Astrocyte of the hippocampus (primary cell): ENCODE measurements around the gene TMEM72.

Source experiments
- DNase-seq: peaks from one replicate; pipeline ENCODE4 v3.0.0; 2011; ENCODE audit warnings: low read depth, low spot score

Gene TMEM72

DNA sequence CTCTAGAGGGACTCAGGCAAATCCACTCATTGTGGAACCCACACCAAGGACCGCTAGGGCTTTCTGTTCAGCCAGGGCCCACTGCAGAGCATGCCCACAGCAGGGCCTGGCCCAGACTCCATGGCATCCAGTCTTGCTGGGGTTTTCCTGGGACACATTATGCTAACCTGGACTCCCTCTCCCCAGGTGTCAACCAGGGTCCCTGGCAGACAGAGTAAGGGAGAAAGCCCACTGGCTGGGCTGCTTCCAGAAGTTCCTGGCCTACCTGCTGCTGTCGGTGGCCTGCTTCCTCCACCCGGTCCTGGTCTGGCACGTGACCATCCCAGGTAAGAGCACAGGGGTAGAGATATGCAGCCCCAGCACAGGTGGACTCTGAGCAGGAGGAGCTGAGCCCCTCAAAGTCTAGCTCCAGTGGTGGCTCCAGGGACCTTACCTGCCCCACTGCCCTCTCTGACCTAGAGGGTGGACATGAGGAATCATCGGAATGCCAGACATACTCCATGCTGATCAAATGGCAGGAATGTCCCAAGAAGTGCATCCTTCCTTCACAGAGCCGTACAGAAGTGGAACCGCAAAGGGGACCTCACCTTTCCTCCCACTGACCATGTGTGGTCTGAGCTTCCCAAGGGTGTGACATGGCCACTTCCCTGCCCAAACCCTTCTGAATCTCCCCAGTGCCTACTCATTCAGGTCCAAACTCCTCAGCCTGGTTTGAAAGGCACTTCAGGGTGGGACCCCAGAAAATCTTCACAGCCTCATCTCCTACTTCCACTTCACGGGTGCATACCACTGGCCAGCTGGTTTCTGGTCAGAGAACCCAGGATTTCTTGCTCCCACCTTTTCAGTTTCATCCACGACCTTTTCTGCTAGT lies 22.5 kb downstream of the TMEM72 start:
- DNase-seq: no peak

DNA sequence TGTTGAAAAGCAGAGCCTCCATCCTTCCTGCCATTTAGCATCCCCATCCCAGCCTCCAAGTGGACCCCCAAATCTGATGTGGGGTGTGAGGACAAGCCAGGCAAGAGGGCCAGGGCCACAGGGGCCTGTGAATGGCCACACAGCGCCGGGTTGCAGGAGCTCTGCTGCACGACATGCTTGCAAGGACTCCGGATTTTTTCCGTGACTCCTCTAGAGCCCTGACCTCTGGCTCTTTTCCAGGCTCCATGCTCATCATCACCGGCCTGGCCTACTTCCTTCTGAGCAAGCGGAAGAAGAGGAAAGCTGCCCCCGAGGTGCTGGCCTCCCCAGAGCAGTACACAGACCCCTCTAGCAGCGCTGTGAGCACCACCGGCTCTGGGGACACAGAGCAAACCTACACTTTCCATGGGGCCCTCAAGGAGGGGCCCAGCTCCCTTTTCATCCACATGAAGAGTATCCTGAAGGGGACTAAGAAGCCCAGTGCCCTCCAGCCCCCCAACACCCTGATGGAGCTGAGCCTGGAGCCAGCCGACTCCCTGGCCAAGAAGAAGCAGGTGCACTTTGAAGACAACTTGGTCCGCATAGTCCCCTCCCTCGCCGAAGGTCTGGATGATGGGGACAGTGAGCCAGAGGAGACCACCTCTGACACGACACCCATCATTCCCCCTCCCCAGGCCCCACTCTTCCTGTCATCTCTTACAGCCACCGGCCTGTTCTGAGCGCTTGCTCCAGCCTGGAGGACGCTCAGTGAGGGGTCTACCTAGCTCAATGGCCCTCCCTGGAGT lies 23.5 kb downstream of the TMEM72 start:
- no peak for DNase-seq

DNA sequence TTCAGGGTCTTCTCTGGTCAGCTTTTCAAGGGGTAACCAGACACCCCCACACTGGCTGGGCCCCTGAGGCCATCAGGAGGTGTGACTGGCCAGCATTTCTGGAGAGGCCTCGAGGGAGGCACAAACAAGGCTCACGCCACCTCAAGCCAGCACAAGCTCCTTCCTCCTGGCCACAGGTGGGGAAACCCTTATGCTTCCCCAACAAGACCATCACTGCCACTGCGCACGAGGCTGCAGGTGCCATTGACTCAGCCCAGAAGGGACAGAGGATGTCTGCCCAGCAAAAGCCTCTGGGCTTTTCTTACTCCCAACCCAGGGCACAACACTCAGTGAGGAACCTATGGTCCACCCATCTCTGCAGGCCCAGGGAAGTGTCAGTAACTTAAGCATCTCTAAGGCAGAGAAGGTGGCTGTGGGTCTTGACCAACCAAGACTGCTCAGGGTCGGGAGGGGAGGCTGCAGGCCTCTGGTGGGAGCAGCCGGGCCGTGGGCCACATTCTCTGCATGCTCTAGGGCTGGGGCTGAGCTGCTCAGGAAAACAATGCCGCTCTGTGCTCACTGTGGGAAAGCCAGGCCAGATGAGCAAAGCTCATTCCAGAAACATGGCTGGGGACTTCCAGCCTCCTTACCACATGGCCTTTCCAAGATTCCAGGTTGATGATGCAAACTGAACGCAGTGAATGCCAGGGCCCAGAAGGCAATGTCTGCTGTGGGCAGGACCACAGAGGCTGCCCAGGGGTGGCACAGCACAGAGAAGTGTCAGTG lies 24.2 kb downstream of the TMEM72 start:
- DNase-seq: peak; percentile 98

DNA sequence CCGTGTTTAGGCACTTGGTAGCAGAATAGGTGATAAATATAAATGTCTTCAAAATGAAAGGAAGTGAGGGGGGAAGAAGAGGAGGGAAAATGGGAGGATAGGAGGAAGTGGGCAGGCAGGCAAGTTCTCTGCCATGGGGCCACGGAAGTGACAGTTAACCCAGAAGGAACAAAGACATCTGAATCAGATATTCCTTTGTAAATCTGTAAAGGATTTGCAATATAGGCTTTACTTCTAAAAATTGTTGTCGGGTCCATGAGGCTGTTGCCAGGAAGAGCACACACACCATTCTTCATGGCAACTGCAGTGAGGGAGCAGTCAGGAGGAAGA lies 24.8 kb downstream of the TMEM72 start:
- no peak for DNase-seq

GRCh38 chr10:44936314-44936975 lies 25.3 kb downstream of the TMEM72 start:
- no peak for DNase-seq

- no peak for DNase-seq
Measured at GRCh38 chr10:44937196-44938005, 26.3 kb downstream of the TMEM72 start.

DNA sequence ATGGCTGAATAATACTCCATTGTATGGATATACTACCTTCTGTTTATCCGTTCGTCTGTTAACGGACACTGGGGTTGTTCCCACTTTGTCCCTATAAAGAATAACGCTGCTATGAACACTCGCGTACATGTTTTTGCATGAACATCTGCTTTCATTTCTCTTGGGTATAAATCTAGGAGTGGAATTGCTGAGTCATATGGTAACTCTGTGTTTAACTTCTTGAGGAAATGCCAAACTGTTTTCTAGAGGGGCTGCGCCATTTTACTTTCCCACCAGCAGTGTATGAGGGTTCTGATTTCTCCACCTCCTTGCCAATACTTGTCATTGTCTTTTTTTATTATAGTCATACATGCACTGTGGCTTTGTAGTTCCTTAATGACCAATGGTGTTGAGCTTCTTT lies 27.8 kb downstream of the TMEM72 start:
- DNase-seq: no peak

- DNase-seq: no peak
Measured at GRCh38 chr10:44939691-44940401, 28.7 kb downstream of the TMEM72 start.

DNA sequence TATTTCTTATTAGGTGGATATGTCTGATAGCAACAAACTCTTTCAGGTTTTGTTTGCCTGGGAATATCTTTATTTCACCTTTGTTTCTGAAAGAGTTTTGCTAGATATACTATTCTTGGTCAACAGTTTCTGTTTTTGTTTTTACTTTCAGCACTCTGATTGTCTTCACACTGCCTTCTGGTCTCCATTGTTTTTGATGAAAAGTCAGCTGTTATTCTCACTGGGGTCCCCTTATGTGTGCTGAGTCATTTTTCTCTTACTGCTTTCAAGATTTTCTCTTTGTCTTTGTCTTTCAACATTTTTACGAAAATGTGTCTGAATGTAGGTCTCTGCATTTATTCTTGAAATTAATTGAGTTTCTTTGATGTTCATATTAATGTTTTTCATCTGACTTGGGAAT lies 33.2 kb downstream of the TMEM72 start:
- DNase-seq: no peak

DNA sequence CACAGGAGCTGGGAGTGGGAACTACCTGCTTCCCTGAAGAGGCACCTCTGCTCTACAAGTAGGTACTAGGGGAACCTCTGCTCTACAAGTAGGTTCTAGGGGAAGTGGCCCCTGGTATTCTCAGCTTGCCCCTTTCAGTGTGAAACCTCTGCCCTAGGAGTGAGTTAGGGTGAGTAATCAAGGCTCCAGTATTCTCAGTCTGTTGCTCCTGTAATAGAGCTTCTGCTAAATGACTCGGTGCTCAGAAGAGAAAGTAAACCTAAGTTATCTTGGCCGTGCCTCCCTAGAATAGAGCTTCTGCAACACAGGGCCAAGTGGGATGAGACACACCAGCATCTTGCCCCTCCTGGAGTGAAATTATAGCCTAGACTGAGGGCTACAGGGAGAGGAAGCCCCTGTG lies 35.1 kb downstream of the TMEM72 start:
- no peak for DNase-seq

DNA sequence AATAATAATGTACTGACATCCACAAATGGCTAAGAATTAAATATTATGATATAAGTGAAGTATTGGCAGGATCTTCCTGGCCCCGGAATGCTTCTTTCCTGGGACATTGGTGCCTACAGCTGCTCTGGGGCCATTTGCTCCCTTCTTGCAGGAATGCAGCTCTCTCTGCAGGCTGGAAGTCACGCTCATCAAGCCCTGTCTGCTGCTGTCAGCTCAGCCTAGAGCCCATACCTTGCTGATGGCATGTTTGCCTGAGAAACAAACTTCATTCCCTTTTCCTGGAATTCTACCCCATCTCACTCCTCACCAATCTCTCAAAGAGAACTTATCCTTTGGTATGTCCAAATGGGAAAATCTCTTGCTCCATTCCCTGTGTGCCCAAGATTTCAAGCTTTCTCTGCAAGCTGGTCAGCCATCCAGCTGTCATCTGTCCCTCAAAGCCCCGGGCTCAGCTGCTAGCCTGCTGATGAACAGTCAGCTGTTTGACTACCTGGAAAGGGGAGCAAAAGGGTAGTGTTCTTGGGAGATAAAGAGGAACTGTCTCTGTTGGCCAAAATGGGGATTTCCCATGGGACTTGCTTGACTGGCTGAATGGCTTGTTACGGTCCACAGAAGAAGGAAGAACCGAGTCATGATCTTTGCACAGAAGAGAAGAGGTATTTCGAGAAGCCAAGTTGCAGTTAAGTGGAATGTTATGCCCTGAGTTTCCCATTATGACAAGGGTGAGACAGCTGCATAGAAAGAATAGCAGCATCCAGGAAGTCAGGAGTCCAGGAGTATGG lies 36.4 kb downstream of the TMEM72 start:
- DNase-seq: no peak

DNA sequence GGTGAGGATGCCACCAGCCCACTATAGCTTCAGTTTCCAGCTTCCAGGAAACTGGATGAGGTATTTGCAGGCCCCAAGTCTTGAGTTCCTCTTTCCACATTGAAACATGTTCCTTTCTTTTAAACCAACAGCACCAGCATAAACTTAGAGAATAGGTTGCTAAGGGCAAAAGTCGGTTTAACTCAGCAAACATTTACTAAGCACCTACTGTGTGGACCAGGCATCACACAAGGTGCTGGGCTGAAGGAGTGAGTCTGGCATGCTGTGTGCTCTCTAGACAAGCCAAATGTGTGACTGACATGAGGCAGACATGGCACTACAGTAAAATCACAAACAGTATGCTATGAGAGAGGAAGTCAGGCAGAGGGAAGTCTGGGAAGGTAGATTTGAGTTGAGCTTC lies 37.5 kb downstream of the TMEM72 start:
- DNase-seq: no peak

DNA sequence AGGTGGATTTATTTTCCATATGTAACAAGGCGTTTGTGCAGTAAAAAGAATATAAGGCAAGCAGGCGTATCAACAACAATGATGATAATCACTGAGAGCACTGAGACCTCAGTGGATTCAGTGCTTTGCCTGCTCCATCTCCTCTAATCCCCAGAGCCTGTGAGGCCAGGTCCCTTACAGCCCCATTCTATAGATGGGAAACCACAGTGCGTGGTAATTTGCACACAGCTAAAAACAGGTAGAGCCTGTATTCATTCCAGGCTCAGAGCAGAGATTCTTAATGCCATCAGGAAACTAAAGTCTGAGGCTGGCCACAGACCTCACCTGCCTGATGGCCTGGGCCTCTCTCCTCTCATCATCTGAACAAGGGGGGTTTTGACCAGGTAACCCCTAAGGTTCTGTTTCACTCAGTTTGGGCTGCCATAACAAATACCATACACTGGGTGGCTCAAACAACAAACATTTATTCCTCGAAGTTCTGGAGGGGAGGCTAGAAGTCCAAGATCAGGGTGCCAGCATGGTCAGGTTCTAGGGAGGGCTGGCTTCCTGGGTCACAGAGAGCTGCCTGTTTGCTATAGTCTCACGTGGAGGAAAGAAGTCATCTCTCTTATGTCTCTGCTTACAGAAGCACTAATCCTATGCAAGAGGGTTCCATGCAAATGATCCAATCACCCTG lies 38.1 kb downstream of the TMEM72 start:
- no peak for DNase-seq

DNA sequence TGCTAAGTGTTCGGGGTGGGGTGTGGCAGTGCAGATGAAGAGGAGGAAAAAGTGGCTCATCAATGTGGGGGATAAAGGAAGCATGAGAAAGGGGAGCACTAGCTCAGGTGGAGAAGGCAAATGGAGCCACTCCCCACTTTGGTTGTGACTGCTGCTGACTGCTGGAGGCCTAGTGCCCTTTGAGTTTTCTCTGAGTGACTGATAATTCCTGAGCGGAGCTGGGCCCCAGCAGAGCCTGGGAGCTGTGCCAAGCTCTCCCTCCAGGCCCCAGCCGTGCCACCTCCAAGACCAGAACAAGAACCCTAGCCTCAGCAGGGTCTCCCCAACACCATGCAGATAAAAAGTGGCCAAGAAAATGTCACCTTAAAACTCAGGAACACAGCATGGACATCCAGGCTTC lies 38.8 kb downstream of the TMEM72 start:
- no peak for DNase-seq

DNA sequence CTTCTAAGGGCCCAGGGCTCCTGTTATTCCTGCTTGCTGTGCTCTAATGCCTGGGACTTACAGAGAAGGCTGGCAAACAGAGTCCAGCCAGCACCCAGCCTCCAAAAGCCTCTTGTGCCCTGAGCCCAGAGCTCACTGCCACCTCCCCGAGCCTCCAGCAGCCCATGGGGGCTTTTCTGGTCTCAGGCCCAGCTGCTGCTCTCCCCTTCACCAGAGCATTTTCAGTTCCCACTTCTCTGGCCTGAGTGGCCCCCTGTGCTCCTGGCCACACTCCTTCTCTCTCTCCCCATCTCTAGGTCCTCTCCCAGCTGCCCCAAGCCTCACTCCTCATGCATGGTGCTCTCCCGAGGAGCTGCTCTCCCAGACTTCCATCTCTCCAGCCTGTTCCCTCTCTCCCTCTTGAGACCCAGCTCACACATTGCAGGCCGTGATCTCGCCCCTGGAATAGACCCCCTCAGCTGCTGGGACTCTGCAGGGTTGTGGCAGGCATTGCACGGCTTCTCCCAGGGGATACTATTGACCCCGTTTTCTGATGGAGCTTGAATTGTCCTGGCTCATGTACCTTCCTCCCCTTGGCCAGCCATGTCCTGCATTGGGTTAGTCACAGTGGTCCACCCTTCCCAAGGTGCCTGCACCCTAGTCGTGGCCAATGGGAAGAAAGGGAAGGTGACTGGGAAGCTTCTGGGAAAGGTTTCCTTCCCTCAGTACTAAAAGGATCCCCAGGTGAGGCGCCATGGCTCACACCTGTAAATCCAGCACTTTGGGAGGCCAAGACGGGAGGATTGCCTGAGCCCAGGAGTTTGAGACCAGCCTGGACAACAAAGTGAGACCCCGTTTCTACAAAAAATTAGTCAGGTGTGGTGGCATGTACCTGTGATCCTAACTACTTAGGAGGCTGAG lies 39.4 kb downstream of the TMEM72 start:
- DNase-seq: no peak

DNA sequence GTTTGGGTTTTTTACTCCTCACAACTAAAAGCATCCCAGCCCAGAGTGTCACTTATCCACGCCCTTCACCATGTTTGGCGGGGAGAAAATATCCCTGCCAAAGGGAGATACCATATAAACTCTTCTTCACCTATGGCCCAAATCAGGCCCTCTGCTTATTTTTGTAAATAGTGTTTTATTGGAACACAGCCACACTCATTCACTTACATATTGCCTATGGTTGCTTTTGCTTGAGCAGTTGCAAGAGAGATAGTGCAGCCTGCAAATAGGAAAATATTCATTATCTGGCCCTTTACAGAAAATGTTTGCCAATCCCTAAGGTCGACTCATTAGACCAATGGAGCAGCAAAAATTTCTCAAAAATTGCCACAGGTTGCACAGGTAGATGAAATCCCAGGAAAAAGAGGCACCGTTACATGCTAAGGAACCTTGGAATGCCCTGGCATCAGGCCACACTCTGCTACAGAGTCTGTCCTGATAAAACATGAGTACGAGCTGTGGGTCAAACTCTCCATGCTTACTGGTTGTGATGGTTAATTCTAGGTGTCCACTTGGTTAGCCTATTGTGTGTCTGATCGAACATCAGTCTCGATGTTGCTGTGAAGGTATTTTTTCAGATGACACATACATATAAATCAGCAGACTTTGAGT lies 40.6 kb downstream of the TMEM72 start:
- DNase-seq: no peak

- DNase-seq: no peak
Measured at GRCh38 chr10:44952779-44953231, 41.7 kb downstream of the TMEM72 start.
